ENCODE results near the gene GNB2.

DNA sequence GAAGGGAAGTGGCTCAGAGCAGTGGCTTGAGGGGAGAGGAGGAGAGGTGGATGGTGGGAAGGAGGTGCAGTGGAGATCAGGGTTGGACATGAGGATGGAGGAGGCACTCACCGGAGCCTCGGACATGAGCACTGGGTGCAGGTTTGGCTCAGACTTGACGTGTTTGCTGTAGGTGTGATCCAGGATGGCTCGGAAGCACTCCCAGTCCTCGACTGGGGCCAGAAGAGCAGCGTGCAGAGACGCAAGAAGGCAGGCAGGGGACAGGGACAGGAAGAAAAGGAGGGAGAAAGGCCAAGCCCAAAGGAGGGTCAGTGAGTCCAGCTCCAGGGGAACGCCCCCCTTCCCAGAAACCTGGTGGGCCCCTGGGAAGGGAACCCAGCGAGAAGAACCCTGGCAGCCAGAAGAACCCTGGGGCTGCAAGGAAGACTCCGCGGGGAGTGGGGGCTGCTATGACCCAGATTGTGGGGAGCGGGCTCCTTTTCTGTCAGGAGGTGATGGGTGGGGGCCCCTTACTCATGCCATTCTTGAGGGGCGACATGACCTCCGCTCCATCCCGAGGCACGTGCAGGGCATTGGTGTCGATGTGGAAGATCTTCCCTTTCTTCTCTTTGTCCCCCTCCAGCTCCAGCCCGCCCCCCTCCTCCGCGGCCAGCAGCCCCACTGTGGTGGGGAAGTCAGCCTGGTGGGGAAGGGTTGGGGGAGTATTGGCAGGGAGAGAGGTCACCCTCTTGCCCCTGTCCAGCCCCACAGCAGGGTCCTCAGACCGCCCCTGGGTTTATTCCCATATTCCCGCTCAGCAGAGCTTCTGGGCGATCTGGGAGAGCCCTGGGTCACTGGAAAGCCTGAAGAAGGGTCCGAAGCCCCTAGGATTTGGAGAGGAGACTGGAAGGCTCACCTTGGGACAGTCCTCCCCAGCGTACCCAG lies 18.4 kb upstream of the GNB2 start:
- no peak for TF ChIP-seq POLR2A (IDR thresholded peaks at IDR 0.05)
- TF ChIP-seq, protein P1, sequence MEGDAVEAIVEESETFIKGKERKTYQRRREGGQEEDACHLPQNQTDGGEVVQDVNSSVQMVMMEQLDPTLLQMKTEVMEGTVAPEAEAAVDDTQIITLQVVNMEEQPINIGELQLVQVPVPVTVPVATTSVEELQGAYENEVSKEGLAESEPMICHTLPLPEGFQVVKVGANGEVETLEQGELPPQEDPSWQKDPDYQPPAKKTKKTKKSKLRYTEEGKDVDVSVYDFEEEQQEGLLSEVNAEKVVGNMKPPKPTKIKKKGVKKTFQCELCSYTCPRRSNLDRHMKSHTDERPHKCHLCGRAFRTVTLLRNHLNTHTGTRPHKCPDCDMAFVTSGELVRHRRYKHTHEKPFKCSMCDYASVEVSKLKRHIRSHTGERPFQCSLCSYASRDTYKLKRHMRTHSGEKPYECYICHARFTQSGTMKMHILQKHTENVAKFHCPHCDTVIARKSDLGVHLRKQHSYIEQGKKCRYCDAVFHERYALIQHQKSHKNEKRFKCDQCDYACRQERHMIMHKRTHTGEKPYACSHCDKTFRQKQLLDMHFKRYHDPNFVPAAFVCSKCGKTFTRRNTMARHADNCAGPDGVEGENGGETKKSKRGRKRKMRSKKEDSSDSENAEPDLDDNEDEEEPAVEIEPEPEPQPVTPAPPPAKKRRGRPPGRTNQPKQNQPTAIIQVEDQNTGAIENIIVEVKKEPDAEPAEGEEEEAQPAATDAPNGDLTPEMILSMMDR (IDR thresholded peaks at IDR 0.05): no peak
